ENCODE results near the gene PAX7.

GRCh38 chr1:18738126-18738525 is 107.5 kb downstream of the PAX7 start:
- TF ChIP-seq, protein P1, sequence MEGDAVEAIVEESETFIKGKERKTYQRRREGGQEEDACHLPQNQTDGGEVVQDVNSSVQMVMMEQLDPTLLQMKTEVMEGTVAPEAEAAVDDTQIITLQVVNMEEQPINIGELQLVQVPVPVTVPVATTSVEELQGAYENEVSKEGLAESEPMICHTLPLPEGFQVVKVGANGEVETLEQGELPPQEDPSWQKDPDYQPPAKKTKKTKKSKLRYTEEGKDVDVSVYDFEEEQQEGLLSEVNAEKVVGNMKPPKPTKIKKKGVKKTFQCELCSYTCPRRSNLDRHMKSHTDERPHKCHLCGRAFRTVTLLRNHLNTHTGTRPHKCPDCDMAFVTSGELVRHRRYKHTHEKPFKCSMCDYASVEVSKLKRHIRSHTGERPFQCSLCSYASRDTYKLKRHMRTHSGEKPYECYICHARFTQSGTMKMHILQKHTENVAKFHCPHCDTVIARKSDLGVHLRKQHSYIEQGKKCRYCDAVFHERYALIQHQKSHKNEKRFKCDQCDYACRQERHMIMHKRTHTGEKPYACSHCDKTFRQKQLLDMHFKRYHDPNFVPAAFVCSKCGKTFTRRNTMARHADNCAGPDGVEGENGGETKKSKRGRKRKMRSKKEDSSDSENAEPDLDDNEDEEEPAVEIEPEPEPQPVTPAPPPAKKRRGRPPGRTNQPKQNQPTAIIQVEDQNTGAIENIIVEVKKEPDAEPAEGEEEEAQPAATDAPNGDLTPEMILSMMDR (conservative IDR thresholded peaks at IDR 0.05): no peak
- TF ChIP-seq ZFX (IDR thresholded peaks at IDR 0.05): no peak

All from C4-2B (cell line).